HepG2 (cell line): ENCODE measurements around the gene FKBP14. TPM values are rescaled to one million over a fixed set of nuclear protein-coding genes. Genes with fewer than 3 reads are reported as not detected.

ENCODE experiments used
- ATAC-seq: fragments of 200-7000 bp; cut with Tn5 transposase; 3 replicates; pipeline ENCODE4 v1.9.1; 2020; ENCODE audit warnings: mild to moderate bottlenecking, moderate library complexity
- BruUV-seq: library from RNA; stranded (reverse); fragments of 400-500 nt; replicated peaks from 2 replicates; lab custom pipeline; 2021; lab: Mats Ljungman, UMichigan
- CTCF ChIA-PET: fragments of 300-600 bp; formaldehyde crosslinking; extraction: SDS; loops from one replicate; lab custom pipeline; 2021; ENCODE audit warnings: low total read pairs, inconsistent platforms, low intra/inter-chr PET ratio; lab: Yijun Ruan, JAX
- POLR2A ChIA-PET: fragments of 350-600 bp; sonication (Branson Sonifier 250); formaldehyde crosslinking; loops from one replicate; lab custom pipeline; 2020; ENCODE audit warnings: antibody characterized with exemption, inconsistent platforms; lab: Yijun Ruan, JAX
- DNase-seq: peaks from one replicate; pipeline ENCODE4 v3.0.0-alpha.2; 2015; ENCODE audit warnings: low spot score
- FAIRE-seq: peaks from 3 replicates; lab custom pipeline; 2011; peaks lifted over from hg19 to GRCh38; lab: Jason Lieb, UNC
- H2AFZ ChIP-seq: one replicate; pipeline ENCODE4 v1.6.1; 2011; ENCODE audit warnings: low read length, inconsistent platforms
- H3K27ac ChIP-seq: fragments of 300-600 bp; 3 replicates; pipeline ENCODE4 v1.8.0; 2011; ENCODE audit warnings: mixed run types, mild to moderate bottlenecking, mixed read lengths, low read length, inconsistent platforms; ENCODE audit not compliant: insufficient read depth; ENCODE audit errors: extremely low read length
- H3K27me3 ChIP-seq, 2 experiments: fragments of 200-600 bp in 1 of 2; 2 replicates in 1 of 2; 3 replicates in 1 of 2; pipeline versions ENCODE4 v1.6.0 to v1.8.0; 2011; ENCODE audit warnings: low read length in 2 of 2, mild to moderate bottlenecking in 2 of 2, moderate library complexity in 2 of 2, inconsistent platforms in 1 of 2; ENCODE audit not compliant: insufficient read depth in 2 of 2, control insufficient read depth in 1 of 2
- H3K36me3 ChIP-seq, 2 experiments: fragments of 200-600 bp in 1 of 2; replicated peaks in 1 of 2; 2 replicates in 1 of 2; 3 replicates in 1 of 2; pipeline versions ENCODE4 v1.5.1 to v1.8.0; 2011; ENCODE audit warnings: low read length in 2 of 2, inconsistent platforms in 1 of 2; ENCODE audit not compliant: insufficient read depth in 2 of 2, control insufficient read depth in 1 of 2
- H3K4me1 ChIP-seq: 2 replicates; pipeline ENCODE4 v1.5.1; 2012; ENCODE audit warnings: low read length, inconsistent platforms; ENCODE audit not compliant: insufficient read depth
- H3K4me2 ChIP-seq: 2 replicates; pipeline ENCODE4 v1.6.0; 2011; ENCODE audit warnings: low read depth, low read length, inconsistent platforms
- H3K4me3 ChIP-seq, 3 experiments: fragments of 200-600 bp in 1 of 3; sonication (generic), shearing (Covaris generic) in 1 of 3; replicated peaks in 1 of 3; 2 replicates each; pipeline ENCODE4 v1.5.1; 2011 to 2016; ENCODE audit warnings: low read length in 3 of 3, inconsistent platforms in 2 of 3, low read depth in 2 of 3, mild to moderate bottlenecking in 2 of 3, control low read depth in 1 of 3, mixed read lengths in 1 of 3; ENCODE audit not compliant: insufficient read depth in 1 of 3
- H3K79me2 ChIP-seq: one replicate; pipeline ENCODE4 v1.6.1; 2011; ENCODE audit warnings: low read length, inconsistent platforms; ENCODE audit not compliant: insufficient read depth
- H3K9ac ChIP-seq: 2 replicates; pipeline ENCODE4 v1.6.0; 2011; ENCODE audit warnings: mild to moderate bottlenecking, low read depth, low read length, inconsistent platforms; ENCODE audit not compliant: insufficient read depth
- H3K9me3 ChIP-seq: 2 replicates; pipeline ENCODE4 v1.5.1; 2012; ENCODE audit warnings: mild to moderate bottlenecking, low read length
- H4K20me1 ChIP-seq: 2 replicates; pipeline ENCODE4 v1.6.0; 2011; ENCODE audit warnings: inconsistent platforms, mild to moderate bottlenecking, low read length, moderate library complexity; ENCODE audit not compliant: insufficient read depth
- BRD4 ChIP-seq: sonication (generic); formaldehyde crosslinking; IDR thresholded peaks from 2 replicates; pipeline ENCODE4 v1.4.0; 2020; ENCODE audit warnings: missing genetic modification reagents
- HIVEP1 ChIP-seq: sonication (generic); formaldehyde crosslinking; IDR thresholded peaks from 2 replicates; pipeline ENCODE4 v1.4.0; 2020; ENCODE audit warnings: mild to moderate bottlenecking, missing genetic modification reagents
- JUN ChIP-seq: sonication (generic); formaldehyde crosslinking; IDR thresholded peaks from 2 replicates; pipeline ENCODE4 v1.4.0; 2020; ENCODE audit warnings: mild to moderate bottlenecking, missing genetic modification reagents
- NR2F1 ChIP-seq, 2 experiments: fragments of 450-650 bp in 1 of 2; formaldehyde crosslinking in 1 of 2; IDR thresholded peaks; 2 replicates each; pipeline versions ENCODE4 v1.5.0 to v1.6.1; 2016 to 2020; ENCODE audit warnings: mild to moderate bottlenecking in 1 of 2, missing compliant biosample characterization in 1 of 2, missing genetic modification reagents in 1 of 2, moderate library complexity in 1 of 2
- PHB2 ChIP-seq: fragments of 450-650 bp; IDR thresholded peaks from 2 replicates; pipeline ENCODE4 v1.6.1; 2018; ENCODE audit not compliant: partially characterized antibody
- TOE1 ChIP-seq: sonication (generic); formaldehyde crosslinking; IDR thresholded peaks from 2 replicates; pipeline ENCODE4 v1.4.0; 2020; ENCODE audit warnings: mild to moderate bottlenecking, missing genetic modification reagents
- ZBTB44 ChIP-seq: sonication (generic); formaldehyde crosslinking; IDR thresholded peaks from 2 replicates; pipeline ENCODE4 v1.4.0; 2020; ENCODE audit warnings: missing genetic modification reagents
- ZNF747 ChIP-seq: sonication (generic); formaldehyde crosslinking; IDR thresholded peaks from 2 replicates; pipeline ENCODE4 v1.8.1; 2023; ENCODE audit warnings: missing genetic modification reagents, mild to moderate bottlenecking, borderline replicate concordance
- ZNF841 ChIP-seq: sonication (generic); formaldehyde crosslinking; IDR thresholded peaks from 2 replicates; pipeline ENCODE4 v1.8.1; 2023; ENCODE audit warnings: missing genetic modification reagents, borderline replicate concordance
- WGBS: methylation state at CpG from one replicate; pipeline ENCODE4 v1.1.6; 2017; ENCODE audit warnings: low lambda C conversion rate; 5-methylcytosine and 5-hydroxymethylcytosine counted together
- in situ Hi-C: cut with HindIII; loops from 2 replicates; pipeline ENCODE4 v1.10.0; 2017; ENCODE audit warnings: low pct_unique_long_range_greater_than_20kb; ENCODE audit not compliant: extremely low pct_ligation_motif_present
- intact Hi-C: fragments of 100-400 bp; cut with micrococcal nuclease; formaldehyde crosslinking; loops from one replicate; pipeline ENCODE4 v1.10.0; 2022; ENCODE audit not compliant: unreplicated experiment
- polyA plus RNA-seq, 8 experiments: library from polyadenylated mRNA; depleted of rRNA in 3 of 8; stranded (reverse) in 7 of 8; unstranded in 1 of 8; fragments of >200 nt; fragmentation: Illumina TruSeq in 4 of 8; extraction: Trizol in 4 of 8; gene quantifications; 2 replicates each; pipeline versions ENCODE4 v1.2.1 to v1.2.3, GENCODE V29; 2011 to 2016; ENCODE audit warnings: low read depth in 4 of 8, missing spikeins in 1 of 8, mixed read lengths in 1 of 8; ENCODE audit not compliant: insufficient read depth in 1 of 8
- total RNA-seq, 5 experiments: library from RNA; depleted of rRNA; stranded (reverse); fragments of >200 nt; fragmentation: Illumina TruSeq; extraction: Trizol; gene quantifications; 2 replicates each; pipeline ENCODE4 v1.2.3, GENCODE V29; 2016; ENCODE audit warnings: low read depth in 1 of 5
- TF ChIP-seq, protein P1 (sequence below): sonication (generic); formaldehyde crosslinking; IDR thresholded peaks from 2 replicates; pipeline ENCODE4 v1.8.1; 2023; ENCODE audit warnings: missing genetic modification reagents, inconsistent platforms, borderline replicate concordance
- TF ChIP-seq, protein P2 (sequence below): sonication (generic); formaldehyde crosslinking; IDR thresholded peaks from 2 replicates; pipeline ENCODE4 v1.5.0; 2020; ENCODE audit warnings: missing genetic modification reagents
- TF ChIP-seq, protein P3 (sequence below): sonication (generic); formaldehyde crosslinking; IDR thresholded peaks from 2 replicates; pipeline ENCODE4 v1.4.0; 2020; ENCODE audit warnings: mild to moderate bottlenecking, missing genetic modification reagents

Gene FKBP14
- total and polyA plus RNA-seq, 2 of the 13 experiments (the other 11 are each of a cell fraction or from before 2014, with no cell fraction given): 20.0 to 32.3 TPM

DNA sequence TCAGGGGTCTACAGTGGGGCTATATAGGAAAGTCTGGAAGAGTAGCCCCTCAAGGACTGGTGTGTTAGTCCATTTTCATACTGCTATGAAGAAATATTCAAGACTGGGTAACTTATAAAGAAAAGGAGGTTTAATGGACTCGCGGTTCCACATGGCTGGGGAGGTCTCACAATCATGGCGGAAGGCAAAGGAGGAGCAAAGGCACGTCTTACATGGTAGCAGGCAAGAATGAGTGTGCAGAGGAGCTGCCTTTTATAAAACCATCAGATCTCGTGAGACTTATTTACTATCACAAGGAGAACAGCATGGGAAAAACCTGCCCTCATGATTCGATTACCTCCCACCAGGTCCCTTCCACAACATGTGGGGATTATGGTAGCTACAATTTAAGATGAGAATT, 3.0 kb downstream of the FKBP14 start:
- H3K4me1 ChIP-seq: peaks cover 33% of the 10 kb centered on the region
- no peak overlapping the region for H2AFZ ChIP-seq
- no peak for FAIRE-seq
- BruUV-seq: no TSS peak
- H3K79me2 ChIP-seq: peaks cover 44% of the 10 kb centered on the region
- H3K36me3 ChIP-seq: peaks cover 0 to 18% of the 10 kb centered on the region in 2 experiments; a peak in 3 of 5 replicates
- no peak overlapping the region for H3K27ac ChIP-seq
- DNase-seq: no peak
- H3K4me2 ChIP-seq: peak overlapping the region; percentile 78
- ChIA-PET POLR2A (no interaction called here), CTCF (no interaction called here)
- no peaks in the 10 kb centered on the region for H3K9me3 ChIP-seq
- in situ Hi-C loops (no loop called here), intact Hi-C loops (no loop called here)
- no peaks in the 10 kb centered on the region; a peak in 1 of 5 replicates for H3K27me3 ChIP-seq
- H3K9ac ChIP-seq: no peak overlapping the region
- no peak overlapping the region; a peak in 1 of 6 replicates for H3K4me3 ChIP-seq
- WGBS: 92% methylated on average over 6 of the region's 6 CpGs
- no peaks in the 10 kb centered on the region for H4K20me1 ChIP-seq
- ATAC-seq: no peak
- TF ChIP-seq, protein P1, sequence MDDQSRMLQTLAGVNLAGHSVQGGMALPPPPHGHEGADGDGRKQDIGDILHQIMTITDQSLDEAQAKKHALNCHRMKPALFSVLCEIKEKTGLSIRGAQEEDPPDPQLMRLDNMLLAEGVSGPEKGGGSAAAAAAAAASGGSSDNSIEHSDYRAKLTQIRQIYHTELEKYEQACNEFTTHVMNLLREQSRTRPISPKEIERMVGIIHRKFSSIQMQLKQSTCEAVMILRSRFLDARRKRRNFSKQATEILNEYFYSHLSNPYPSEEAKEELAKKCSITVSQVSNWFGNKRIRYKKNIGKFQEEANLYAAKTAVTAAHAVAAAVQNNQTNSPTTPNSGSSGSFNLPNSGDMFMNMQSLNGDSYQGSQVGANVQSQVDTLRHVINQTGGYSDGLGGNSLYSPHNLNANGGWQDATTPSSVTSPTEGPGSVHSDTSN: no peak
- TF ChIP-seq BRD4 (CRISPR knock-in tag) (no peak), HIVEP1 (CRISPR knock-in tag) (no peak), ZBTB44 (CRISPR knock-in tag) (no peak), NR2F1 (CRISPR knock-in tag; IDR thresholded peaks at IDR 0.05) (no peak), ZNF841 (CRISPR knock-in tag) (no peak), TOE1 (no peak), JUN (CRISPR knock-in tag) (no peak), PHB2 (no peak), ZNF747 (CRISPR knock-in tag) (no peak)
- TF ChIP-seq, protein P2, sequence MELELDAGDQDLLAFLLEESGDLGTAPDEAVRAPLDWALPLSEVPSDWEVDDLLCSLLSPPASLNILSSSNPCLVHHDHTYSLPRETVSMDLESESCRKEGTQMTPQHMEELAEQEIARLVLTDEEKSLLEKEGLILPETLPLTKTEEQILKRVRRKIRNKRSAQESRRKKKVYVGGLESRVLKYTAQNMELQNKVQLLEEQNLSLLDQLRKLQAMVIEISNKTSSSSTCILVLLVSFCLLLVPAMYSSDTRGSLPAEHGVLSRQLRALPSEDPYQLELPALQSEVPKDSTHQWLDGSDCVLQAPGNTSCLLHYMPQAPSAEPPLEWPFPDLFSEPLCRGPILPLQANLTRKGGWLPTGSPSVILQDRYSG (CRISPR knock-in tag): no peak
- TF ChIP-seq, protein P3, sequence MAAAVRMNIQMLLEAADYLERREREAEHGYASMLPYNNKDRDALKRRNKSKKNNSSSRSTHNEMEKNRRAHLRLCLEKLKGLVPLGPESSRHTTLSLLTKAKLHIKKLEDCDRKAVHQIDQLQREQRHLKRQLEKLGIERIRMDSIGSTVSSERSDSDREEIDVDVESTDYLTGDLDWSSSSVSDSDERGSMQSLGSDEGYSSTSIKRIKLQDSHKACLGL (CRISPR knock-in tag): no peak
